Pancreas (tissue), 10 donors: ENCODE data around the gene AGFG2. TPM values are rescaled to one million over a fixed set of nuclear protein-coding genes. Genes with fewer than 3 reads are reported as not detected.
A peak's percentile ranks its signal among the peaks of the same experiment; 100 is the strongest.
"Not testable (repeated sequence)": the region's sequence is repeated elsewhere in the genome, so short reads cannot be mapped to it uniquely, and the experiment has no call there.

Experiments used
- ATAC-seq, 4 donors: fragments of 200-7000 bp; cut with Tn5 transposase; one replicate each; pipeline versions ENCODE4 v1.8.0 to v1.9.1; 2020; ENCODE audit warnings: mild to moderate bottlenecking in 4 of 4, moderate library complexity in 4 of 4
- DNase-seq, 6 donors: peaks; one replicate each; pipeline ENCODE4 v3.0.0-alpha.2; 2020
- FAIRE-seq: peaks from 2 replicates; lab custom pipeline; 2012; peaks lifted over from hg19 to GRCh38; lab: Jason Lieb, UNC
- H3K27ac ChIP-seq, 4 donors: fragments of 200-600 bp; sonication (generic); 1 replicate in 3 of 4; 2 replicates in 1 of 4; pipeline versions ENCODE4 v1.5.0 to v1.8.0; 2020
- H3K27me3 ChIP-seq, 4 donors: fragments of 200-600 bp; one replicate each; pipeline ENCODE4 v1.8.0; 2021
- H3K36me3 ChIP-seq, 3 donors: fragments of 200-600 bp; sonication (generic) in 1 of 3; one replicate each; pipeline versions ENCODE4 v1.5.0 to v1.8.0; 2020 to 2021
- H3K4me1 ChIP-seq, 3 donors: fragments of 200-600 bp; one replicate each; pipeline ENCODE4 v1.8.0; 2021
- H3K4me3 ChIP-seq, 4 donors: fragments of 200-600 bp; sonication (generic) in 2 of 4; one replicate each; pipeline versions ENCODE4 v1.5.0 to v1.8.0; 2020 to 2021
- H3K9me3 ChIP-seq, 4 donors: fragments of 200-600 bp; one replicate each; pipeline ENCODE4 v1.8.0; 2021
- CTCF ChIP-seq, 4 donors: fragments of 200-600 bp; sonication (generic) in 3 of 4; IDR thresholded peaks; one replicate each; pipeline versions ENCODE4 v1.5.0 to v1.8.0; 2021; ENCODE audit warnings: antibody characterized with exemption in 4 of 4
- WGBS, 2 donors: extraction: QIAGEN DNeasy Blood & Tissue Kit; methylation state at CpG; one replicate each; pipeline ENCODE4 v1.1.7; 2013; 5-methylcytosine and 5-hydroxymethylcytosine counted together
- intact Hi-C, 3 donors: fragments of 100-400 bp; cut with DNase I; formaldehyde crosslinking; loops; one replicate each; pipeline versions ENCODE4 v1.11.1 to v1.14.2; 2022
- polyA plus RNA-seq, 2 donors: library from polyadenylated mRNA; stranded (reverse); fragments of 200-250 nt; gene quantifications; one replicate each; pipeline ENCODE4 v1.2.3, GENCODE V29; 2013
- total RNA-seq, 6 donors: library from RNA; stranded (reverse); fragmentation: NEBNext Ultra II Directional in 4 of 6; extraction: Animal tissue kit (Norgen Biotek cat#: 25700) in 4 of 6; gene quantifications; one replicate each; pipeline versions ENCODE4 v1.2.1 to v1.2.4, GENCODE V29; 2021 to 2023
- donor health status: healthy with polysubstance abuse.
- donor health status: DM: no; HTN: no; CAD: no; lungs with moderate emphysema.
- donor health status: DM: no; HTN: no; CAD: no.
- donor health status: control.
- donor health status: control.
- donor health status: Bipolar disorder and iron deficiency.
- donor health status: DM: yes; HTN: yes; CAD: no.
- donor health status: DM: no; HTN: no; CAD: no.
- donor health status: DM: no; HTN: no; CAD: no.
- donor health status: DM: yes; HTN: yes; CAD: no.

Gene AGFG2
- total and polyA plus RNA-seq, 8 donors = 13.6 to 41.0 (median 24.6) TPM

- H3K4me3 ChIP-seq = peak overlapping the region in 1 of 4 donors; percentile 21
- FAIRE-seq = no peak
These were observed 702 bp upstream of the AGFG2 start for GRCh38 chr7:100538348-100538653.

GRCh38 chr7:100539436-100540006 is 518 bp downstream of the AGFG2 start:
- 1% methylated on average over 42 to 44 of the region's 44 CpGs for WGBS, 2 donors
- TF ChIP-seq CTCF (IDR thresholded peaks at IDR 0.05) = no peak
- Histone ChIP-seq H3K27ac (peak overlapping the region; percentile 77 to 90 (median 87)), H3K36me3 (no peaks in the 10 kb centered on the region), H3K27me3 (no peaks in the 10 kb centered on the region), H3K9me3 (no peaks in the 10 kb centered on the region), H3K4me3 (peak overlapping the region; percentile 66 to 76 (median 74)), H3K4me1 (peaks cover 29 to 35% (median 29%) of the 10 kb centered on the region in 3 donors)
- intact Hi-C loops = loop anchor here in 1 of 3 donors (10.0 kb wide), 1 partner anchor 55 kb away; the partner anchor contains the start of gene NYAP1
- no peak for FAIRE-seq
- DNase-seq = peak in 1 of 6 donors; percentile 43
- peak in 3 of 4 donors; percentile 1 to 29 (median 3) for ATAC-seq

More at GRCh38 chr7:100538348-100538653, 702 bp upstream of the AGFG2 start:
- peak overlapping the region in 3 of 4 donors; percentile 41 to 72 (median 64) for H3K27ac ChIP-seq
- DNase-seq (no peak), ATAC-seq (no peak)
- intact Hi-C loops = loop anchor here in 1 of 3 donors (10.0 kb wide), 1 partner anchor 54 kb away; the partner anchor contains the start of gene NYAP1
- no peak for TF ChIP-seq CTCF (IDR thresholded peaks at IDR 0.05)
- no peaks in the 10 kb centered on the region for H3K36me3 ChIP-seq
- H3K27me3 ChIP-seq = no peaks in the 10 kb centered on the region
- 4 to 7% methylated on average over 8 of the region's 8 CpGs for WGBS, 2 donors
- no peaks in the 10 kb centered on the region for H3K9me3 ChIP-seq
- H3K4me1 ChIP-seq = peaks cover 17 to 23% (median 19%) of the 10 kb centered on the region in 3 donors

- no peaks in the 10 kb centered on the region for H3K27me3 ChIP-seq
- H3K36me3 ChIP-seq = no peaks in the 10 kb centered on the region
- H3K4me1 ChIP-seq = peaks cover 29 to 42% (median 36%) of the 10 kb centered on the region in 3 donors
- ATAC-seq = peak; percentile 54 to 66 (median 58)
- FAIRE-seq = no peak
- no peak for TF ChIP-seq CTCF (IDR thresholded peaks at IDR 0.05)
- H3K9me3 ChIP-seq = no peaks in the 10 kb centered on the region
- peak overlapping the region; percentile 66 to 76 (median 74) for H3K4me3 ChIP-seq
- DNase-seq = peak in 4 of 6 donors; percentile 80 to 87 (median 82)
- intact Hi-C loops = no loop called here
- WGBS, 2 donors = 10 to 11% methylated on average over 6 of the region's 6 CpGs
- peak overlapping the region; percentile 77 to 90 (median 87) for H3K27ac ChIP-seq
These were observed 1.2 kb downstream of the AGFG2 start for GRCh38 chr7:100540073-100540723.

GRCh38 chr7:100541309-100541708 is 2.3 kb downstream of the AGFG2 start:
- Histone ChIP-seq H3K27ac (peak overlapping the region in 2 of 4 donors; percentile 15 to 44), H3K4me1 (peaks cover 34 to 53% (median 47%) of the 10 kb centered on the region in 3 donors)
- H3K4me3 ChIP-seq, H3K36me3 ChIP-seq, intact Hi-C loops, H3K9me3 ChIP-seq, ATAC-seq, FAIRE-seq, H3K27me3 ChIP-seq, DNase-seq: not testable (repeated sequence)
- WGBS, 2 donors = 84 to 85% methylated on average over 7 of the region's 7 CpGs

GRCh38 chr7:100543586-100543985 is 4.6 kb downstream of the AGFG2 start:
- Histone ChIP-seq H3K4me3 (no peak overlapping the region), H3K27me3 (no peaks in the 10 kb centered on the region), H3K36me3 (no peaks in the 10 kb centered on the region), H3K9me3 (no peaks in the 10 kb centered on the region), H3K4me1 (peaks cover 51 to 70% (median 70%) of the 10 kb centered on the region in 3 donors), H3K27ac (peak overlapping the region in 3 of 4 donors; percentile 42 to 95 (median 90))
- FAIRE-seq (no peak), DNase-seq (no peak), ATAC-seq (no peak)
- no peak for TF ChIP-seq CTCF (IDR thresholded peaks at IDR 0.05)
- WGBS, 2 donors = 63 to 69% methylated on average over 1 of the region's 1 CpG
- intact Hi-C loops = no loop called here
